ENCODE data around the gene KCNK3.
"Not testable (repeated sequence)": the region's sequence is repeated elsewhere in the genome, so short reads cannot be mapped to it uniquely, and the experiment has no call there.

KCNK3 gene

GRCh38 chr2:26653207-26654060 is 39.1 kb upstream of the KCNK3 start:
- in situ Hi-C loops (cut with HindIII; ENCODE audit: low pct_unique_long_range_greater_than_20kb, low sequenced_read_pairs) = no loop called here
- no peak for DNase-seq (ENCODE audit: low read depth in 1 of 2, low spot score in 1 of 2)

GRCh38 chr2:26654061-26654340 is 38.5 kb upstream of the KCNK3 start:
- no peak for TF ChIP-seq JUND (IDR thresholded peaks at IDR 0.05; ENCODE audit: low read depth)
- no peak for DNase-seq (ENCODE audit: low read depth in 1 of 2, low spot score in 1 of 2)
- in situ Hi-C loops (cut with HindIII; ENCODE audit: low pct_unique_long_range_greater_than_20kb, low sequenced_read_pairs) = no loop called here

More at GRCh38 chr2:26653207-26654060, 39.1 kb upstream of the KCNK3 start:
- TF ChIP-seq JUND (IDR thresholded peaks at IDR 0.05; ENCODE audit: low read depth) = no peak

- in situ Hi-C loops (cut with HindIII; ENCODE audit: low pct_unique_long_range_greater_than_20kb, low sequenced_read_pairs) = not testable (repeated sequence)
These were observed 37.4 kb upstream of the KCNK3 start for GRCh38 chr2:26655120-26655519.

GRCh38 chr2:26655611-26656195 is 36.8 kb upstream of the KCNK3 start:
- no peak for TF ChIP-seq JUND (IDR thresholded peaks at IDR 0.05; ENCODE audit: low read depth)
- in situ Hi-C loops (cut with HindIII; ENCODE audit: low pct_unique_long_range_greater_than_20kb, low sequenced_read_pairs) = no loop called here

More at GRCh38 chr2:26655120-26655519, 37.4 kb upstream of the KCNK3 start:
- DNase-seq (ENCODE audit: low read depth in 1 of 2, low spot score in 1 of 2) = not testable (repeated sequence)

GRCh38 chr2:26657265-26657664 is 35.3 kb upstream of the KCNK3 start:
- in situ Hi-C loops (cut with HindIII; ENCODE audit: low pct_unique_long_range_greater_than_20kb, low sequenced_read_pairs) = no loop called here
- no peak for TF ChIP-seq JUND (IDR thresholded peaks at IDR 0.05; ENCODE audit: low read depth)
- DNase-seq (ENCODE audit: low read depth in 1 of 2, low spot score in 1 of 2) = no peak

More at GRCh38 chr2:26655611-26656195, 36.8 kb upstream of the KCNK3 start:
- DNase-seq (ENCODE audit: low read depth in 1 of 2, low spot score in 1 of 2) = no peak

- TF ChIP-seq JUND (IDR thresholded peaks at IDR 0.05; ENCODE audit: low read depth) = no peak
- in situ Hi-C loops (cut with HindIII; ENCODE audit: low pct_unique_long_range_greater_than_20kb, low sequenced_read_pairs) = no loop called here
- DNase-seq (ENCODE audit: low read depth in 1 of 2, low spot score in 1 of 2) = no peak
These were observed 33.7 kb upstream of the KCNK3 start for GRCh38 chr2:26658691-26659346.

- no peak for DNase-seq (ENCODE audit: low read depth in 1 of 2, low spot score in 1 of 2)
- no peak for TF ChIP-seq JUND (IDR thresholded peaks at IDR 0.05; ENCODE audit: low read depth)
These were observed 32.1 kb upstream of the KCNK3 start for GRCh38 chr2:26660363-26660962.

GRCh38 chr2:26665296-26665695 is 27.2 kb upstream of the KCNK3 start:
- DNase-seq (ENCODE audit: low read depth in 1 of 2, low spot score in 1 of 2); in situ Hi-C loops (cut with HindIII; ENCODE audit: low pct_unique_long_range_greater_than_20kb, low sequenced_read_pairs): not testable (repeated sequence)

More at GRCh38 chr2:26660363-26660962, 32.1 kb upstream of the KCNK3 start:
- in situ Hi-C loops (cut with HindIII; ENCODE audit: low pct_unique_long_range_greater_than_20kb, low sequenced_read_pairs) = no loop called here

GRCh38 chr2:26666671-26667070 is 25.9 kb upstream of the KCNK3 start:
- DNase-seq (ENCODE audit: low read depth in 1 of 2, low spot score in 1 of 2) = no peak
- in situ Hi-C loops (cut with HindIII; ENCODE audit: low pct_unique_long_range_greater_than_20kb, low sequenced_read_pairs) = no loop called here
- no peak for TF ChIP-seq JUND (IDR thresholded peaks at IDR 0.05; ENCODE audit: low read depth)

GRCh38 chr2:26668041-26668440 is 24.5 kb upstream of the KCNK3 start:
- in situ Hi-C loops (cut with HindIII; ENCODE audit: low pct_unique_long_range_greater_than_20kb, low sequenced_read_pairs) = no loop called here
- DNase-seq (ENCODE audit: low read depth in 1 of 2, low spot score in 1 of 2) = no peak
- no peak for TF ChIP-seq JUND (IDR thresholded peaks at IDR 0.05; ENCODE audit: low read depth)

- in situ Hi-C loops (cut with HindIII; ENCODE audit: low pct_unique_long_range_greater_than_20kb, low sequenced_read_pairs) = no loop called here
- no peak for TF ChIP-seq JUND (IDR thresholded peaks at IDR 0.05; ENCODE audit: low read depth)
- no peak for DNase-seq (ENCODE audit: low read depth in 1 of 2, low spot score in 1 of 2)
These were observed 23.4 kb upstream of the KCNK3 start for GRCh38 chr2:26668856-26669750.

GRCh38 chr2:26670171-26670570 is 22.4 kb upstream of the KCNK3 start:
- DNase-seq (ENCODE audit: low read depth in 1 of 2, low spot score in 1 of 2) = no peak
- no peak for TF ChIP-seq JUND (IDR thresholded peaks at IDR 0.05; ENCODE audit: low read depth)
- in situ Hi-C loops (cut with HindIII; ENCODE audit: low pct_unique_long_range_greater_than_20kb, low sequenced_read_pairs) = no loop called here
